Ectodermal cell (in vitro differentiated cells): ENCODE results near the gene ELP1.
A peak's percentile ranks its signal among the peaks of the same experiment; 100 is the strongest.
"Not testable (repeated sequence)": the region's sequence is repeated elsewhere in the genome, so short reads cannot be mapped to it uniquely, and the experiment has no call there.

Source experiments
- H3K27ac ChIP-seq: 2 replicates; pipeline ENCODE4 v1.7.0; 2013; ENCODE audit warnings: mild to moderate bottlenecking, low read depth, low read length; ENCODE audit not compliant: insufficient read depth, poor library complexity, severe bottlenecking
- H3K27me3 ChIP-seq: 2 replicates; pipeline ENCODE4 v1.7.0; 2013; ENCODE audit warnings: mild to moderate bottlenecking, low read length; ENCODE audit not compliant: insufficient read depth, control insufficient read depth, poor library complexity, severe bottlenecking
- H3K36me3 ChIP-seq: one replicate; pipeline ENCODE4 v1.7.0; 2013; ENCODE audit warnings: low read length; ENCODE audit not compliant: control insufficient read depth, insufficient read depth
- H3K4me1 ChIP-seq: one replicate; pipeline ENCODE4 v1.7.0; 2013; ENCODE audit warnings: low read length; ENCODE audit not compliant: control insufficient read depth, insufficient read depth
- H3K4me3 ChIP-seq: 2 replicates; pipeline ENCODE4 v1.7.0; 2013; ENCODE audit warnings: low read depth, low read length, control low read depth; ENCODE audit not compliant: insufficient read depth
- H3K9me3 ChIP-seq: 2 replicates; pipeline ENCODE4 v1.7.0; 2013; ENCODE audit warnings: mild to moderate bottlenecking, low read length, moderate library complexity; ENCODE audit not compliant: control insufficient read depth
- WGBS, 2 experiments: methylation state at CpG; one replicate each; pipeline ENCODE4 v1.1.7; 2013; ENCODE audit warnings: missing lambda C conversion rate in 2 of 2; 5-methylcytosine and 5-hydroxymethylcytosine counted together

ELP1 gene

GRCh38 chr9:108933231-108933717 lies 650 bp downstream of the ELP1 start:
- H3K9me3 ChIP-seq = no peaks in the 10 kb centered on the region
- peak overlapping the region; percentile 81 for H3K27ac ChIP-seq
- no peaks in the 10 kb centered on the region for H3K4me1 ChIP-seq
- no peaks in the 10 kb centered on the region for H3K27me3 ChIP-seq
- no peaks in the 10 kb centered on the region for H3K36me3 ChIP-seq
- 3 to 4% methylated on average over 25 of the region's 25 CpGs for WGBS, 2 experiments
- peak overlapping the region; percentile 83 for H3K4me3 ChIP-seq

- WGBS, 2 experiments = 91 to 92% methylated on average over 2 of the region's 2 CpGs
- Histone ChIP-seq H3K36me3 (peaks cover 27% of the 10 kb centered on the region), H3K4me3 (no peak overlapping the region), H3K27me3 (no peaks in the 10 kb centered on the region), H3K4me1 (no peaks in the 10 kb centered on the region), H3K27ac (no peak overlapping the region), H3K9me3 (no peaks in the 10 kb centered on the region)
Measured at GRCh38 chr9:108928386-108928785, 5.5 kb downstream of the ELP1 start.

- Histone ChIP-seq H3K27ac (no peak overlapping the region), H3K9me3 (no peaks in the 10 kb centered on the region), H3K4me1 (no peaks in the 10 kb centered on the region), H3K4me3 (no peak overlapping the region), H3K36me3 (peaks cover 32% of the 10 kb centered on the region), H3K27me3 (no peaks in the 10 kb centered on the region)
Measured at GRCh38 chr9:108924466-108924865, 9.5 kb downstream of the ELP1 start.

- H3K27me3 ChIP-seq = no peaks in the 10 kb centered on the region
- no peak overlapping the region for H3K4me3 ChIP-seq
- no peaks in the 10 kb centered on the region for H3K4me1 ChIP-seq
- peaks cover 35% of the 10 kb centered on the region for H3K36me3 ChIP-seq
- 86% methylated on average over 1 of the region's 1 CpG; no CpG with 5 or more reads in 1 of the 2 experiments for WGBS, 2 experiments
- no peaks in the 10 kb centered on the region for H3K9me3 ChIP-seq
- no peak overlapping the region for H3K27ac ChIP-seq
Measured at GRCh38 chr9:108921200-108921599, 12.7 kb downstream of the ELP1 start.

DNA sequence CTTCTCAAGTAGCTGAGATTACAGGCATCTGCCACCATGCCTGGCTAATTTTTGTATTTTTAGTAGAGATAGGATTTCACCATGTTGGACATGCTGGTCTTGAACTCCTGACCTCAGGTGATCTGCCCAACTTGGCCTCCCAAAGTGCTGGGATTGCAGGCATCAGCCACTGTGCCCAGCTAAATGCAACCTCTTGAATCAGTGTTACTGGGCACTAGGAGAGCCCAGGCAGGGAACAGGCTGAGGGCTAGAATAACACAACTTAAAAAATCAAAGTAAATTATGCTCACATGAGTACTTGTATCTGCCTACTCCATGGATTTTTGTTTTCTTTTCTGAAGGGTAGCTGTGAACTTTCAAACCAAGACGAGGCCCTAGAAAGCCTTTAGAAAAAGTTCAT lies 13.5 kb downstream of the ELP1 start:
- not testable (repeated sequence) for H3K27ac ChIP-seq, H3K4me1 ChIP-seq, H3K9me3 ChIP-seq, H3K27me3 ChIP-seq, H3K4me3 ChIP-seq
- 83 to 93% methylated on average over 1 of the region's 1 CpG for WGBS, 2 experiments
- H3K36me3 ChIP-seq = peaks cover 34% of the 10 kb centered on the region

DNA sequence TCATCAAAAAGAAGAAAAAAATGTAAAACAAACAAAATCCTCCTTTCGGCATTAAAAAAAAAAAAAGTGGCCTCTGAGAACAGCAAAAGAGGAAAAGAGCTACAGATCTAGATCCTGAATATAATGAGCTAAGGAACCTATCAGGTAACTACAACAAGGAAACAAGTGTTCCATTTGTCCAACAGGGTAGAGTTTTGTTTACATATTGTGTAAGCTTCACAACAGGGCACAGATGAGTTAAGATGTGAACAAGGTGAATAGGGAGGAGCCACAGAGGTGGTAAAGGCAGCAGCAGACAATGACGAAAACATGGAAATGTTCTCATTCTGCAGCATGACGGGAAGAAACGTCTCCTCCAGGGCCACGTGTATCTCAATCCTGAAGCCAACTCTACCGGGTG lies 14.4 kb downstream of the ELP1 start:
- peaks cover 39% of the 10 kb centered on the region for H3K36me3 ChIP-seq
- H3K4me3 ChIP-seq = no peak overlapping the region
- 96 to 99% methylated on average over 6 of the region's 6 CpGs for WGBS, 2 experiments
- H3K4me1 ChIP-seq = no peaks in the 10 kb centered on the region
- H3K9me3 ChIP-seq = no peaks in the 10 kb centered on the region
- no peaks in the 10 kb centered on the region for H3K27me3 ChIP-seq
- H3K27ac ChIP-seq = no peak overlapping the region

DNA sequence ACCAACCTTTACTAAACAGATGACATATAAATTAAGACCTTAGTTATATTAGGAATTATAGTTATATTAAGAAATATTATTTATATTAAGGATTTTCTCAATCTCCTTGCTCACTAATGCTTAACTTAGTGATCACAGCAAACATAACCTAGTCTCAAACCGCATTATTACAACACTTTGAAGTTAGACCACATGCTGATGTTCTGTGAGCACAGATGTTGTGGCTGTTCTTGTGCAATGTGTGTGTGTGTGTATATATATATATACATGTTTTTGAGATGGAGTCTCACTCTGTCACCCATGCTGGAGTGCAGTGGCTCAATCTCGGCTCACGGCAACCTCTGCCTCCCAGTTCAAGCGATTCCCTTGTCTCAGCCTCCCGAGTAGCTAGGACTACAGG lies 20.5 kb downstream of the ELP1 start:
- Histone ChIP-seq H3K27me3 (no peaks in the 10 kb centered on the region), H3K36me3 (peaks cover 47% of the 10 kb centered on the region), H3K4me3 (no peak overlapping the region), H3K4me1 (no peaks in the 10 kb centered on the region), H3K27ac (no peak overlapping the region), H3K9me3 (no peaks in the 10 kb centered on the region)
- 95% methylated on average over 4 of the region's 5 CpGs for WGBS, 2 experiments

DNA sequence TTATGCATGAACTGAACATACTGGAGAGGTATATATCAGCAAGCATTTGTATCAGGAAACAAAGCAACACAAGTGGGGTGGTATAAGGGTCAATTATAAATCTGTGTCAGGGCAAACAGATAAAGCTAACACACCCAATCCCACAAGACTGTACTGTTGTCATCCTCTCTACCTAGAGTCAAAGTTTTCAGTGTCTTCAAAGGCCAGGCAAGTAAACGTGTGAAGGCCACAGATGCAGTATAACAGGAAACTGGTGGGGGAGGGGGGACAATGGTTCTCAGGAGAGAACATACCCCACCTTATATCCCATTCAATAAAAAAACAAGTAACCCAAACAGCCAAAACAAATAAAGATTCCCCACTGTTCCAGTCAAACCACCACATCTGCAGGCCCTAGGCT lies 22.1 kb downstream of the ELP1 start:
- H3K4me3 ChIP-seq = no peak overlapping the region
- no peaks in the 10 kb centered on the region for H3K9me3 ChIP-seq
- H3K4me1 ChIP-seq = no peaks in the 10 kb centered on the region
- H3K36me3 ChIP-seq = peaks cover 42% of the 10 kb centered on the region
- H3K27me3 ChIP-seq = no peaks in the 10 kb centered on the region
- 100% methylated on average over 1 of the region's 1 CpG; no CpG with 5 or more reads in 1 of the 2 experiments for WGBS, 2 experiments
- no peak overlapping the region for H3K27ac ChIP-seq

DNA sequence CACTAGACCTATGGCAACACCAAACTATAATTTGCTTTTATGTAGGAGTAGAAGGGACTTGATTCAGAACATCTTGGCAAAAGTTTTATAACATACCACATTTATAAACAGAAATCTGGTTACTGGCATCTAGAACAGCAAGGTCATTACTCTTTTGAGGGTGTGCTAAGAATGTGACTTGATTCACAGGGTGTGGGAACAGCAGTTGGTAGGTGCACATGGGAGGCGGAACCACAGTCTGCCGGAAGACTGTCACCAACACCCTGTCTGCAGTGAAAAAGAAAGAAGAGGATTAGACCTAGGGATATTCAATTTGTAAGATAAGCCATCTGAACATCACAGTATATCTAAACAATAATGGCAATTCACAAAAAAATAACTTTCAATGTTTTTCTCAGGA lies 23.0 kb downstream of the ELP1 start:
- no peak overlapping the region for H3K27ac ChIP-seq
- WGBS, 2 experiments = 90 to 100% methylated on average over 2 of the region's 2 CpGs
- no peak overlapping the region for H3K4me3 ChIP-seq
- no peaks in the 10 kb centered on the region for H3K9me3 ChIP-seq
- no peaks in the 10 kb centered on the region for H3K4me1 ChIP-seq
- no peaks in the 10 kb centered on the region for H3K27me3 ChIP-seq
- H3K36me3 ChIP-seq = peaks cover 45% of the 10 kb centered on the region

DNA sequence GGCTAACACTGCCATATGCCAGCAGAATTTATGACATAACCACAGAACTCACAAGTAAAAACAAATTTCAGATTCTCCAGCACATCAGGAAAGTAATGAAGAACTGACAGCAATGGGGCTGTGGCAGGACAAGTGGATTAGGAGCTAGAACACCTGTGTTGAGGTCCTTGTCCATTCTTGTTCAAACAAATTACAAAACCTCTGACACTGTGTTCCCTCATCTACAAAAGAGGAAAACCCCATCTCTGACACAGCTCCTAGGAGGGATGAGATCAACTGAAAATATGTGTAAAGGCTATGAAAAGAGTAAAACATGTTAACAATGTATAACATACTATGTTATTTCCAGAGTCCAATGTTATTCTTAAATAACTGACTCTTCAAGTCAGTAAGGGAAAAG lies 23.5 kb downstream of the ELP1 start:
- no peak overlapping the region for H3K4me3 ChIP-seq
- H3K4me1 ChIP-seq = no peaks in the 10 kb centered on the region
- H3K27ac ChIP-seq = no peak overlapping the region
- no peaks in the 10 kb centered on the region for H3K9me3 ChIP-seq
- no peaks in the 10 kb centered on the region for H3K27me3 ChIP-seq
- H3K36me3 ChIP-seq = peaks cover 41% of the 10 kb centered on the region

DNA sequence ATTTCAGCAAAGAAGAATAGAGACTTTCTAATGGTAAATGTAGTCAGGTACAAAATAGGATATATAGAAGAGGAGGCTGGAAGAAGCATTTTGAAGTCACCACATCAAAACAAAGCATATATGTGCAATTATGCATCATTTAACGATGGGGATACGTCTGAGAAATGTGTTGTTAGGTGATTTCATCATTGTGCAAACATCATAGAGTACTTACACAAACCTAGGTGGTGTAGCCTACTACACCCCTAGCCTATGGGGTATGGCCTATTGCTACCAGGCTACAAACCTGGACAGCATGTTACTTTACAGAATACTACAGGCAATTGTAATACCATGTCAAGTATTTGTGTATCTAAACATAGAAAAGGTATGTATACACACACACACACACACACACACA lies 28.4 kb downstream of the ELP1 start:
- Histone ChIP-seq H3K4me3 (no peak overlapping the region), H3K36me3 (peaks cover 36% of the 10 kb centered on the region), H3K4me1 (no peaks in the 10 kb centered on the region), H3K27me3 (no peaks in the 10 kb centered on the region), H3K27ac (no peak overlapping the region), H3K9me3 (no peaks in the 10 kb centered on the region)
- 80% methylated on average over 2 of the region's 2 CpGs; no CpG with 5 or more reads in 1 of the 2 experiments for WGBS, 2 experiments
